Measurements from ENCODE around the gene FGF7.
"Not testable (repeated sequence)": the region's sequence is repeated elsewhere in the genome, so short reads cannot be mapped to it uniquely, and the experiment has no call there.

The FGF7 gene

GRCh38 chr15:49438962-49439631 is 16.1 kb downstream of the FGF7 start:
- DNase-seq (ENCODE audit: low read depth in 3 of 3) = no peak

DNA sequence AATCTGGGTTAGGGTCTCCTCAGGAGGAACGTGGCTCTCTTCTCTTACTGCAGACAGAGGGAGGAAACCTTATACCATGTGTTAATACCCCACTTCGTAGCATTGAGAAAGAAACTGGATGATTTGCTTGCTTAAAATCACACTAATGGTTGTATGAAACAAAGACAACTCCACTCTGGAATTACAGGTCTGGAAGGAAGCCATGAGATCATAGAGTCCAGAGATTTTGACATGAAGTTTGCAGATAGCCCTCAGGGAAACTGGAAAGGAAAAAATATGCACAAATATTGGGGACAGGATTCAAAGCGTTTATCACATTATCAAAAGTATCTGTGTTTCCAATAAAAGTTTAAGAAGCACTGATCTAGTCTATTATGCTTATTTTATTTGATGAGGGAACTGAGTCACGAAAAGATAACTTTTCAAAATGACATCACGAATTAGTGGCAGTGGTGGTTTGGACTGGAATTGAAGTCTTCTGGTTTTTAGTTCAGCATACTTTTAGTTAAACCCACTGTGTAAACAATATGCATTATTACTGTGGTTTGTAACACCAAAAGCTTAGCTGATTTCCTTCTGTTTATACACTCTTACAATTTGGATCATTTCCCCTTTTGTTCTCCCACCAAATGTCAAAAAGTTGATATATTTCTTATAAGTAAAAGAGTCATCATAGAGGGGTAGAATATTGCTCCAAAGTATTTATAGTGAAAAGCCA is 16.8 kb downstream of the FGF7 start:
- no peak for DNase-seq (ENCODE audit: low read depth in 3 of 3)

DNA sequence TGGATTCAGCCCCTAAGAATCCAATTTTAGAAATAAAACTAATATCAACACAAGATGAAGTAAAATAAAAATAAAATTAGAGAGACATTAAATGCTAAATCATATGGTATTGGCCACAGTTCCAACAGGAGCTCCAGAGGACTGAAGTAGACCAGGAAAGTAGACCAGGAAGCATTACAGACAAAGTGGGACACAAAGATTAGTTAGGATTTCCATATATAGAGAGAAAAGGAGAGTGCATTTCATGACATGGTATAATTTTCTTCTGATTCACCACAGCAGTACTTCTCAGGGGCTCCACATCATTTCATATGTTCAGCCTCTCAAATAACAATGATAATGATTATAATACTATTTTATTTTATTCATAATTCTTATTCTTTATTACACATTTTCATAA is 18.3 kb downstream of the FGF7 start:
- no peak for DNase-seq (ENCODE audit: low read depth in 3 of 3)

- no peak for DNase-seq (ENCODE audit: low read depth in 3 of 3)
These were observed 18.8 kb downstream of the FGF7 start for GRCh38 chr15:49441816-49442215.

DNA sequence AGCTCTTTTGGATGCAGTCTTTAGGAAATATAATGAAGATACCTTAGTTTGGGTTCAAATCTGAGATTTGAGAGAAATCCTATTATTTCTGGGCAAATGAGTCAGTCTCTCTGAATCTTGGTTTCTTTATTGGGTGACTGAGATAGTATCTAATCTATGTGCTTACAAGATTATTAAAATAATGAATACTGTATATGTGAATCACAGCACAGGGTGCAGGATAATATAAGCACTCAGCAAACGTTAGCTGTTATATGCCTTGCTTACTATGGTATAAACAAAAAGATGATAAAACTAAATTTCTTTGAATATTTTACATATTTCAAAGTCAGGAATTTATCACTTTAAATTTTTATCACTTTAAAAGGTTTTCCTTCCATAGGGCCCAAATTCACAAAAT is 29.6 kb downstream of the FGF7 start:
- DNase-seq (ENCODE audit: low read depth in 3 of 3) = no peak

DNA sequence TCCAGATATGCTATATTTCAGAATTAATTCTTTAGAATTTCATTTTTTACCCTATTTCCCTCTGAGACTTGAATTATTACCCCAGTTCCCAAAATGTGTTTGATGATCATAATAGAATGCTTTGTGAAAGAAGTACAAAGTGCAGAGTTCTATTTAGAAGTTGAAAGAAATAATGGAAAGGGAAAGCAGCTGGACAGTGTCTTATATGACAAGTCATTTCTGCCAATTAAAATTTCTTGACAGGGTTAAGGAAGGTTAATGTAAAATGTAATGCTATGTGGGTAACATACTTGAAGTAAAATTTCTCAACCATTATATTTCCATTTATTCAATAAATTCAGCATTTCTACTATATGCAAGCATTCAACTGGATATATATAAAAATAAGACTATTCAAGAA is 33.1 kb downstream of the FGF7 start:
- no peak for DNase-seq (ENCODE audit: low read depth in 3 of 3)

DNA sequence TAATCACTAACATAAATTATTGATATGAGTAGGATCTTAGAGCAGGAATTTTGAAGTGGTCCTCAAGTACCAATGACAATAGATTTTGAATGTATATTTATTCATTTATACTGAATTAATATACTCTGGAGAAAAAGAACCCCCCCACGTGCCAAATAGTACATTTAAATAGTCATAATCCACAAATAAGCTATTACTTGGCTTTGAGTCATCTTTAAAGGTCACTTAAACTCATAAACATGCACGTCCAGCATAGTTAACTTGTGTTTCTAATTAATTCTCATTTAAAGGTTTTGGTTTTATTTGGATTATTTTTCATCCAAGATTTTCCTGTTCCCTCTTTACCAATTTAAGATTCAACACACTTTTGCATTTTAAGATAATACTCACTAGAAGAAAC is 35.1 kb downstream of the FGF7 start:
- DNase-seq (ENCODE audit: low read depth in 3 of 3) = no peak

- no peak for DNase-seq (ENCODE audit: low read depth in 3 of 3)
These were observed 37.4 kb downstream of the FGF7 start for GRCh38 chr15:49460411-49460941.

DNA sequence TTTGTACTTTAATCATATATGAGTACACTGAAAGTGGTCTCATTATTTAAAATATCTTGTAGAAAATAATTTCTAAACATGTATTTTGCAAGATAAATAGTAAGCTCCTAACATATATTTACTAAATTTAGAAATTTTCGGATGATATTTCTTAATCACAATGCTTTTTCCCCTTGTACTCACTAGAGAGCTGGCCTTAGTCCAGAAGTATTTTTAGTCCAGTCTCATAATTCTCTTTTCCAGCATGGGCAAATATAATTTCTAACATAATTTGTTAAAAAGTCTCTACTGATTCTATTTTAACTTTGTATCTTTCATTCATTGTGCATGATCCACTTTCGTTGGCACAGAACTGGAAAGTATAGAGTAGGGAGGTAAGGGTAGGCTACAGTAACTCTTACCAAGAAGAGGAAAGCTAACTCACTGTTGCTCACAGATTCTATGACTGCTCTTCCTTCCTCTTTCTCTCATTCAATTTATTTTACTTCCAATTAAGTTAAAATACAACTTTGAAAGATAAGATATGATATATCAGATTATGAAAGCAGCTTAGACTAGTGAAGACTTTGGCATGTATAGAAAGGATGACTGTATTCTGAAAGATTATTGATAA is 39.3 kb downstream of the FGF7 start:
- DNase-seq (ENCODE audit: low read depth in 3 of 3) = no peak

DNA sequence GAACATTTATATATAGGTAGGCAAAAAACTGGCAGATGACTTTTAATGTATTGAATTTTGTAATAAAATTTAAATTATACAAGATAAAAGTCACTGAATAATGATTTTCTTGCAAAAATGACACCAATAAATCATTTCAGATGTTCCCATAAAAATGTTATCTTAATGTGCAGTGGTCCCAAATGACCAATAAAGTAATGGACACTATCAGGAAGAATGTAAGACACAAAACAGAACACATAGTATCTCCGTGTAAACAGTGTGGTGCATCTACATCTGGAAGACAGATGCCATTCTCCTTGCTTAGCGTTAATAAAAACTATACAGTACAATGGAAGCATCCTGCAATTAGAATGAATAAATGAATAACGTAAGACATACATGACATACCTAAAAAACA is 41.5 kb downstream of the FGF7 start:
- no peak for DNase-seq (ENCODE audit: low read depth in 3 of 3)

- DNase-seq (ENCODE audit: low read depth in 3 of 3) = no peak
These were observed 43.1 kb downstream of the FGF7 start for GRCh38 chr15:49466119-49466518.

GRCh38 chr15:49467746-49468480 is 44.9 kb downstream of the FGF7 start:
- DNase-seq (ENCODE audit: low read depth in 3 of 3) = no peak

DNA sequence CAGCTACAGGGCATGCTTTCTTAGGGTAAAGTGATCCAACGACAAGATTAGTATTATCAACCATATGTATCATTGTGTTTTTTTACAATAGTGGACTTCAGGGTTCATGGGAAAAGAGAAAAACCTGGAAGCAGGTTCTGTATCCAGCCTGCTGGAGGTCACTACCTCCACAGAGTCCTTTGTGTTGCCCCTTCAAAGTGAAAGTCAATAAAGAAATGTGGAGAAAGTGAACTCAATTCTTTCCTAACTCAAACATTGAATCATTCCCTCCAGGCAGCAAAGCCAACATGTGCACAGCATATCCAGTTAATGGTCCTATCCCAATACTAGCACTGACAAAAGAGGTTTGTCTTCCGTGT is 45.4 kb downstream of the FGF7 start:
- no peak for DNase-seq (ENCODE audit: low read depth in 3 of 3)

GRCh38 chr15:49471248-49471647 is 48.2 kb downstream of the FGF7 start:
- not testable (repeated sequence) for DNase-seq (ENCODE audit: low read depth in 3 of 3)

DNA sequence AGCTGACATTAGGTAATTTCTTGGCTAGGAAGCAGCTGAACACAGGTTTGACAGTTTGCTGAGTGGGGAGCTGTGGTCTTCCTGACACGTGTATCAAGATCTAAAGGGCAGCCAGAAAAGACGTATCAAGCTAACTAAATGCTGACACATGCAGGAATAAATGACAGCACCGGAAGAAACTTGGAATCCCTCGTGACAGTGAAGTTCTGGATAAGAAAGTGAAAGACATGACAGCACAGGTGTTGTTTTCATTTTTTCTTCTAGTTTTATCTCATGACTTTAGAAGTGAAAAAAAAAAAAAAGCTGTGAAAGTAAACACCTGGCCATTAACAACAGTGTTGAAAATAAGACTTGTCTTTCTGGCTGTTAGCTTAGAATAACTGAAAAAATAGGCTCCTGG is 48.7 kb downstream of the FGF7 start:
- no peak for DNase-seq (ENCODE audit: low read depth in 3 of 3)

- no peak for DNase-seq (ENCODE audit: low read depth in 3 of 3)
These were observed 49.3 kb downstream of the FGF7 start for GRCh38 chr15:49472338-49472737.

GRCh38 chr15:49473031-49473430 is 50.0 kb downstream of the FGF7 start:
- no peak for DNase-seq (ENCODE audit: low read depth in 3 of 3)

GRCh38 chr15:49478021-49478420 is 55.0 kb downstream of the FGF7 start:
- DNase-seq (ENCODE audit: low read depth in 3 of 3) = not testable (repeated sequence)

GRCh38 chr15:49478982-49479381 is 55.9 kb downstream of the FGF7 start:
- DNase-seq (ENCODE audit: low read depth in 3 of 3) = not testable (repeated sequence)

- not testable (repeated sequence) for DNase-seq (ENCODE audit: low read depth in 3 of 3)
These were observed 62.4 kb downstream of the FGF7 start for GRCh38 chr15:49485401-49485800.

DNA sequence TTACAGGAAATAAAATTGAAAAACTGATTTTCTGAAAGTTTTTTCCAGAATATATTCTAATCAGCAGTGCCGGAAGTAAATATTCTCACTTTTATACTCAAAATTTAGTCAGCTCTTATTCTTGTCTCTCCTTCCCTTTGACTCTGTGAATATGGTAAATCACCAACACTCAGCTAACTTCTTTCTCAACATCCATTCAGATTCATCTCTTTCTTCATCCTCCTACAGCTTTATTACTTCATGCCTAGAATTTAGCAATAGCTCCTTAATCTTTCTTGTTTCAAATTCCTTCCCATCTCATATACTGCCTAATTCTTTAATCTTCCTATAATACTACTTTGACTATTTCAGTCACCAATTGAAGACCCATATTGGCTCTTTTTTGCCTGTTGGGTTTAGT is 67.9 kb downstream of the FGF7 start:
- DNase-seq (ENCODE audit: low read depth in 3 of 3) = no peak

DNA sequence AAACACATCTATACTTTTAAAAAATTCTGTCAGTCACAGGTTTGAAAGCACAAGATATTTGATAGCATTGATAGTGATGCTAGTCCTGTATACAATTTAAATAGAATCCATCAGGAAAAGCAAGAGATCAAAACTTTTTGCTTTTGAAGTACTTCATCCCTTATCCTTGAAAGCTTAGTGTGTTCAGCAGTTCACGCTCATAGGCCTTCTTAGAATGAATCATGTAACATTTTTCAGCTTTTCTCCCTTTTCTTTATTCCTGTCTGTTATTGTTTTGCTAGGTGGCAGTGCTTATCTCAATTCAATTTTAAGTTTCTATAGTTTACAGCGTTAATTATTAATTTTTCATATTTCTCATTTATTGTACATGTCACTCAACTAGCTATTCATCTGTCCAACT is 69.1 kb downstream of the FGF7 start:
- no peak for DNase-seq (ENCODE audit: low read depth in 3 of 3)
